Endothelial cell (in vitro differentiated cells): Measurements from ENCODE around the gene ZMIZ1. TPM values are rescaled to one million over a fixed set of nuclear protein-coding genes. Genes with fewer than 3 reads are reported as not detected.

Experiments used
- DNase-seq: peaks from one replicate; pipeline ENCODE4 v3.0.0; 2021; ENCODE audit warnings: low spot score
- H3K27ac Mint-ChIP-seq: one replicate; pipeline ENCODE4 v1.8.0; 2021; ENCODE audit warnings: mixed read lengths, inconsistent platforms; ENCODE audit not compliant: unreplicated experiment
- H3K27me3 Mint-ChIP-seq: one replicate; pipeline ENCODE4 v1.8.0; 2021; ENCODE audit warnings: mild to moderate bottlenecking, moderate library complexity, mixed read lengths, inconsistent platforms; ENCODE audit not compliant: unreplicated experiment
- H3K36me3 Mint-ChIP-seq: one replicate; pipeline ENCODE4 v1.8.0; 2021; ENCODE audit warnings: mild to moderate bottlenecking, low read depth, mixed read lengths, inconsistent platforms; ENCODE audit not compliant: unreplicated experiment
- H3K4me1 Mint-ChIP-seq: one replicate; pipeline ENCODE4 v1.8.0; 2021; ENCODE audit warnings: mild to moderate bottlenecking, mixed read lengths, inconsistent platforms; ENCODE audit not compliant: unreplicated experiment
- H3K4me3 Mint-ChIP-seq: one replicate; pipeline ENCODE4 v1.8.0; 2021; ENCODE audit warnings: mild to moderate bottlenecking, mixed read lengths, inconsistent platforms; ENCODE audit not compliant: unreplicated experiment
- H3K9me3 Mint-ChIP-seq: one replicate; pipeline ENCODE4 v1.8.0; 2021; ENCODE audit warnings: mixed read lengths, inconsistent platforms; ENCODE audit not compliant: unreplicated experiment
- CTCF ChIP-seq: fragments of 200-600 bp; sonication (generic); IDR thresholded peaks from one replicate; pipeline ENCODE4 v1.5.0; 2021; ENCODE audit warnings: antibody characterized with exemption; ENCODE audit not compliant: unreplicated experiment
- total RNA-seq: library from RNA; stranded (reverse); fragmentation: NEBNext Ultra II Directional; extraction: Animal tissue kit (Norgen Biotek cat#: 25700); gene quantifications from one replicate; pipeline ENCODE4 v1.2.1, GENCODE V29; 2021; ENCODE audit not compliant: unreplicated experiment

The ZMIZ1 gene
- total RNA-seq, 1 donor from 2014 or later, result 102 TPM

GRCh38 chr10:79094412-79095175 lies 25.8 kb downstream of the ZMIZ1 start:
- H3K4me1 Mint-ChIP-seq, result peaks cover 58% of the 10 kb centered on the region
- no peaks in the 10 kb centered on the region for H3K9me3 Mint-ChIP-seq
- no peak for DNase-seq
- no peaks in the 10 kb centered on the region for H3K36me3 Mint-ChIP-seq
- H3K27ac Mint-ChIP-seq, result no peak overlapping the region
- H3K4me3 Mint-ChIP-seq, result no peak overlapping the region
- peaks cover 11% of the 10 kb centered on the region for H3K27me3 Mint-ChIP-seq
- TF ChIP-seq CTCF, result no peak

DNA sequence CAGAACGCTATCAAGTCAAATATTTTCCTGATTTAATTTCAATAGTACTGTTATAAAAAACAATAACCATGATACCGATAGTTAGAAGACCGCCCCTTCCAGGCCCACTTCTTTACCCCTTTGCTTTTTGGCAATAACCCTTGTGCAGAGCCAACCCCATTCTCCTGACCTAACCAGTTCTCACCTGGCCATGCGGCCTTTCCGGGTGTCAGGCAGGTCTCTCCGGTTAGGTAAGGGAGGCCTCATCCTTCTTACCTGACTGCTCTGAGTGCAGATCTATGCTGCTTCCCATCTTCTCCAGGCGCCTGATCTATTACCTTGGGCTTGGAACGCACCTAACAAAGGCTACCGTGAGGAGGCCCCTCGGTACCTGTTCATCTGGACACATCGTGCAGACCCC lies 26.6 kb downstream of the ZMIZ1 start:
- no peak overlapping the region for H3K27ac Mint-ChIP-seq
- H3K27me3 Mint-ChIP-seq, result peaks cover 13% of the 10 kb centered on the region
- no peaks in the 10 kb centered on the region for H3K36me3 Mint-ChIP-seq

GRCh38 chr10:79096514-79096913 lies 27.7 kb downstream of the ZMIZ1 start:
- Mint-ChIP-seq H3K36me3 (no peaks in the 10 kb centered on the region), H3K4me3 (no peak overlapping the region), H3K27ac (no peak overlapping the region), H3K27me3 (peaks cover 18% of the 10 kb centered on the region), H3K9me3 (no peaks in the 10 kb centered on the region), H3K4me1 (peaks cover 67% of the 10 kb centered on the region)
- DNase-seq, result no peak
- no peak for TF ChIP-seq CTCF

More for the DNA sequence above, 26.6 kb downstream of the ZMIZ1 start:
- DNase-seq, result no peak
- TF ChIP-seq CTCF, result no peak
- Mint-ChIP-seq H3K4me3 (no peak overlapping the region), H3K9me3 (no peaks in the 10 kb centered on the region), H3K4me1 (peaks cover 61% of the 10 kb centered on the region)

DNA sequence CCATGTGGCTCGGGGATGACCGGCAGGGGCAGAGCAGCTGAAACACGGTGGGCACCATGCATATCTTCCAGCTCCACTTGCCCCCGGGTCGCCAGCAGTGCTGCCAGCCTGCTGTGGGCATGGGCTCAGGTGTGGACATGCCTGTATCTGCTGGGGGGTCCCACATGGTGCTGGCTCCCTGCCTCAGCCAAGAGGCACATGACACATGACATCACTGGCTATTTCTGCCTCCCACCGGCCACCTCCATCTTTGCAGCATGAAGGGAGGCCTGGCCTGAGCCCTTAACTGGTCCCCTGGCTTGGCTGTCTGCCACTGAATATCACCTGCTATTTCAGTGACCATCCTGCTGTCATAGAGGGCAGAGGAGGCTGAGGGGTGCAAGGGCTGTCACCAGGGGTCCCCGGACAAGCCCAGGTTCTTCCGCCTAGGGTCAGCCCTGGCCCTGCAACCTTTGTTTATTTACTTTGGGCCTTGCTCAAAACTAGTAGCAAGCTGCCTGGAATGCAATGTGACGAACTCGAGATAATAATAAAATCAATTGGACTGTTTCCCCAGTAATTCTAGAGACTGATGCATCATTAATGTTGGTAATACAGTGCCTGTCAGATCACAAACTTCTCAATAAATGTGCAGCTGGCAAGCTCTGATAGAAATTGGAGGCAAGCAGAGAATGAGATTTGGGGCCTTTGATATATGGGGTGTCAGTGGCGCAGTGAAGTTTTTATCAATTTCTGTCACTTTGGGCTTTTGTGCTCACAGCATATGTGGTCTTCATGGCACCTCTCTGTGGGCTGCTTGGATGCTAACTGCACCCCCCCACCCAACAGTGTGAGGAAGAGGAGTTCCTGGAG lies 28.5 kb downstream of the ZMIZ1 start:
- Mint-ChIP-seq H3K27me3 (peaks cover 16% of the 10 kb centered on the region), H3K27ac (no peak overlapping the region), H3K36me3 (no peaks in the 10 kb centered on the region), H3K4me1 (peaks cover 70% of the 10 kb centered on the region), H3K9me3 (no peaks in the 10 kb centered on the region), H3K4me3 (no peak overlapping the region)
- DNase-seq, result no peak
- no peak for TF ChIP-seq CTCF

- H3K4me1 Mint-ChIP-seq, result peaks cover 70% of the 10 kb centered on the region
- DNase-seq, result no peak
- peaks cover 20% of the 10 kb centered on the region for H3K27me3 Mint-ChIP-seq
- no peak overlapping the region for H3K27ac Mint-ChIP-seq
- no peaks in the 10 kb centered on the region for H3K9me3 Mint-ChIP-seq
- no peaks in the 10 kb centered on the region for H3K36me3 Mint-ChIP-seq
- H3K4me3 Mint-ChIP-seq, result no peak overlapping the region
- no peak for TF ChIP-seq CTCF
Observed at GRCh38 chr10:79098061-79098460, 29.3 kb downstream of the ZMIZ1 start.
